Pancreas (tissue), 10 donors: ENCODE measurements around the gene AFF4. TPM values are rescaled to one million over a fixed set of nuclear protein-coding genes. Genes with fewer than 3 reads are reported as not detected.
"Not testable (repeated sequence)": the region's sequence is repeated elsewhere in the genome, so short reads cannot be mapped to it uniquely, and the experiment has no call there.

Experiments
- ATAC-seq, 4 donors: fragments of 200-7000 bp; cut with Tn5 transposase; one replicate each; pipeline versions ENCODE4 v1.8.0 to v1.9.1; 2020; ENCODE audit warnings: mild to moderate bottlenecking in 4 of 4, moderate library complexity in 4 of 4
- DNase-seq, 6 donors: peaks; one replicate each; pipeline ENCODE4 v3.0.0-alpha.2; 2020
- FAIRE-seq: peaks from 2 replicates; lab custom pipeline; 2012; peaks lifted over from hg19 to GRCh38; lab: Jason Lieb, UNC
- H3K27ac ChIP-seq, 4 donors: fragments of 200-600 bp; sonication (generic); 1 replicate in 3 of 4; 2 replicates in 1 of 4; pipeline versions ENCODE4 v1.5.0 to v1.8.0; 2020
- H3K27me3 ChIP-seq, 4 donors: fragments of 200-600 bp; one replicate each; pipeline ENCODE4 v1.8.0; 2021
- H3K36me3 ChIP-seq, 3 donors: fragments of 200-600 bp; sonication (generic) in 1 of 3; one replicate each; pipeline versions ENCODE4 v1.5.0 to v1.8.0; 2020 to 2021
- H3K4me1 ChIP-seq, 3 donors: fragments of 200-600 bp; one replicate each; pipeline ENCODE4 v1.8.0; 2021
- H3K4me3 ChIP-seq, 4 donors: fragments of 200-600 bp; sonication (generic) in 2 of 4; one replicate each; pipeline versions ENCODE4 v1.5.0 to v1.8.0; 2020 to 2021
- H3K9me3 ChIP-seq, 4 donors: fragments of 200-600 bp; one replicate each; pipeline ENCODE4 v1.8.0; 2021
- WGBS, 2 donors: extraction: QIAGEN DNeasy Blood & Tissue Kit; methylation state at CpG; one replicate each; pipeline ENCODE4 v1.1.7; 2013; 5-methylcytosine and 5-hydroxymethylcytosine counted together
- intact Hi-C, 3 donors: fragments of 100-400 bp; cut with DNase I; formaldehyde crosslinking; loops; one replicate each; pipeline versions ENCODE4 v1.11.1 to v1.14.2; 2022
- polyA plus RNA-seq, 2 donors: library from polyadenylated mRNA; stranded (reverse); fragments of 200-250 nt; gene quantifications; one replicate each; pipeline ENCODE4 v1.2.3, GENCODE V29; 2013
- total RNA-seq, 6 donors: library from RNA; stranded (reverse); fragmentation: NEBNext Ultra II Directional in 4 of 6; extraction: Animal tissue kit (Norgen Biotek cat#: 25700) in 4 of 6; gene quantifications; one replicate each; pipeline versions ENCODE4 v1.2.1 to v1.2.4, GENCODE V29; 2021 to 2023
- TF ChIP-seq, protein P1 (sequence below), 4 donors: fragments of 200-600 bp; sonication (generic) in 3 of 4; IDR thresholded peaks; one replicate each; pipeline versions ENCODE4 v1.5.0 to v1.8.0; 2021; ENCODE audit warnings: antibody characterized with exemption in 4 of 4
- donor health status: healthy with polysubstance abuse.
- donor health status: DM: no; HTN: no; CAD: no; lungs with moderate emphysema.
- donor health status: DM: no; HTN: no; CAD: no.
- donor health status: control.
- donor health status: control.
- donor health status: Bipolar disorder and iron deficiency.
- donor health status: DM: yes; HTN: yes; CAD: no.
- donor health status: DM: no; HTN: no; CAD: no.
- donor health status: DM: no; HTN: no; CAD: no.
- donor health status: DM: yes; HTN: yes; CAD: no.

Gene AFF4, protein sequence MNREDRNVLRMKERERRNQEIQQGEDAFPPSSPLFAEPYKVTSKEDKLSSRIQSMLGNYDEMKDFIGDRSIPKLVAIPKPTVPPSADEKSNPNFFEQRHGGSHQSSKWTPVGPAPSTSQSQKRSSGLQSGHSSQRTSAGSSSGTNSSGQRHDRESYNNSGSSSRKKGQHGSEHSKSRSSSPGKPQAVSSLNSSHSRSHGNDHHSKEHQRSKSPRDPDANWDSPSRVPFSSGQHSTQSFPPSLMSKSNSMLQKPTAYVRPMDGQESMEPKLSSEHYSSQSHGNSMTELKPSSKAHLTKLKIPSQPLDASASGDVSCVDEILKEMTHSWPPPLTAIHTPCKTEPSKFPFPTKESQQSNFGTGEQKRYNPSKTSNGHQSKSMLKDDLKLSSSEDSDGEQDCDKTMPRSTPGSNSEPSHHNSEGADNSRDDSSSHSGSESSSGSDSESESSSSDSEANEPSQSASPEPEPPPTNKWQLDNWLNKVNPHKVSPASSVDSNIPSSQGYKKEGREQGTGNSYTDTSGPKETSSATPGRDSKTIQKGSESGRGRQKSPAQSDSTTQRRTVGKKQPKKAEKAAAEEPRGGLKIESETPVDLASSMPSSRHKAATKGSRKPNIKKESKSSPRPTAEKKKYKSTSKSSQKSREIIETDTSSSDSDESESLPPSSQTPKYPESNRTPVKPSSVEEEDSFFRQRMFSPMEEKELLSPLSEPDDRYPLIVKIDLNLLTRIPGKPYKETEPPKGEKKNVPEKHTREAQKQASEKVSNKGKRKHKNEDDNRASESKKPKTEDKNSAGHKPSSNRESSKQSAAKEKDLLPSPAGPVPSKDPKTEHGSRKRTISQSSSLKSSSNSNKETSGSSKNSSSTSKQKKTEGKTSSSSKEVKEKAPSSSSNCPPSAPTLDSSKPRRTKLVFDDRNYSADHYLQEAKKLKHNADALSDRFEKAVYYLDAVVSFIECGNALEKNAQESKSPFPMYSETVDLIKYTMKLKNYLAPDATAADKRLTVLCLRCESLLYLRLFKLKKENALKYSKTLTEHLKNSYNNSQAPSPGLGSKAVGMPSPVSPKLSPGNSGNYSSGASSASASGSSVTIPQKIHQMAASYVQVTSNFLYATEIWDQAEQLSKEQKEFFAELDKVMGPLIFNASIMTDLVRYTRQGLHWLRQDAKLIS
- 10 to 100 TPM; 24.8 to 40.2 (median 27.8) TPM for total RNA-seq
- 10 to 100 TPM in 1 of 2 donors, 1 to 10 TPM in 1; 6.7 to 12.5 TPM for polyA plus RNA-seq

DNA sequence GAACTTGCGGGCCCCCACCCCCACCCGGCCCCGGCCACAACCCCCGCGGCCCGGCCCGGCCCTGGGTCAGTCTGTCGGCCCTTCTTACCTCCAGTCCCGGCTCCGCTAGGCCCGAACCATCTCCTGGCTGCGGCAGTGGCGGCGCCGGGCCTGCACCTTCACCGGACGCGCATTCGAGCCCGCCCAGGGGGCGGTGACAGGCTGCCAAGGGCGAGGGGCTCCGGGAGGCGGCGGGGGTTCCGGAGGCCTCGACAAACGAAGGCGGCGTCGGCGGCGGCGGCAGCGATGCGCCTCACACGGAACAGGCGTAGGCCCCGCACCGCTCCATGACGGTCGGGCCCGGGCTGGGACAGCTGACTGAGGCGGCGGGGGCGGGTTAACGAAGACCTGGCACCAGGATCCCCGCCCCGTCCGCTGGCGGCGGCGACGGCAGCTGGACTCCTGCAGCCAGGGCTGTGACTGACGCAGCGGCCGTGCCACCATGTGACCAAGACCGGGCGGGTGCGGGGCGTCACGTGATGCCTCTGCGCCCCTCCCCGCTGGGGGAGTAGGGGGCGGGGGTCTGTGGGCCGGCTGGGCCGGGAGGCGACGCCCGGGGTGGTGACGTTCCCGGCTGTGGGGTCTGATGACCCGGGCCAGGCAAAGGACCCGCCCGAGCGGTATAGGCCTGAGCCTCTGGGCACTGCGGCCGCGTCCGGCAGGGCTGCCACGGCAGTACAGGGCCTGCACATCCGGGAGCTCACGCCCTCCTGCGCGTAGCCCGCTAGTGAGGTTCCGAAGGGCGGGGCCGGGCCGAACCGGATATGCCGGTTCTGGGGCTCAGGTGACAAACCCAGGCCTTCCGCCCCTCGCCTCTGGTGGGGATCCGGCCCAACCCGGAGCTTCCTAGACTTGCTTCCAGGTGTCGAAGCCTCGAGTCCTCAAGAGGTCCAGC, at the start of gene AFF4:
Gene AFF4, minus strand, starts transcription at position 464 of the 934 bp plus-strand sequence. CDS start 26,445 bp downstream, outside the sequence.
- 1% methylated on average over 66 to 98 of the region's 98 CpGs for WGBS, 2 donors
- FAIRE-seq: no peak

DNA sequence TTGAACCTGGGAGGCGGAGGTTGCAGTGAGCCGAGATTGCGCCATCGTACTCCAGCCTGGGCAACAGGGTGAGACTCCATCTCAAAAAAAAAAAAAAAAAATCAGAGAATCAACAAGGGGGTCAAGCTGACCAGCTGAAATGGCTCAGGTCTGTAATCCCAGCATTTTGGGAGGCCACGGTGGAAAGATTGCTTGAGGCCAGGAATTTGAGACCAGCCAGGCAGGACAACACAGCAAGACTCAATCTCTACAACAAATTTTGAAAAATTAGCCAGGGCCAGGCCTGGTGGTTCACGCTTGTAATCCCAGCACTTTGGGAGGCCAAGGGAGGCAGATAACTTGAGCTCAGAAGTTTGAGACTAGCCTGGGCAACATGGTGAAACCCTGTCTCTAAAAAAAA, 45.0 kb upstream of the AFF4 start:
- H3K27me3 ChIP-seq, ATAC-seq, intact Hi-C loops, DNase-seq, H3K9me3 ChIP-seq, H3K36me3 ChIP-seq, H3K27ac ChIP-seq, FAIRE-seq, H3K4me1 ChIP-seq, H3K4me3 ChIP-seq: not testable (repeated sequence)
- 80 to 82% methylated on average over 6 of the region's 6 CpGs for WGBS, 2 donors

More for the DNA sequence above, at the start of gene AFF4:
- TF ChIP-seq, protein P1, sequence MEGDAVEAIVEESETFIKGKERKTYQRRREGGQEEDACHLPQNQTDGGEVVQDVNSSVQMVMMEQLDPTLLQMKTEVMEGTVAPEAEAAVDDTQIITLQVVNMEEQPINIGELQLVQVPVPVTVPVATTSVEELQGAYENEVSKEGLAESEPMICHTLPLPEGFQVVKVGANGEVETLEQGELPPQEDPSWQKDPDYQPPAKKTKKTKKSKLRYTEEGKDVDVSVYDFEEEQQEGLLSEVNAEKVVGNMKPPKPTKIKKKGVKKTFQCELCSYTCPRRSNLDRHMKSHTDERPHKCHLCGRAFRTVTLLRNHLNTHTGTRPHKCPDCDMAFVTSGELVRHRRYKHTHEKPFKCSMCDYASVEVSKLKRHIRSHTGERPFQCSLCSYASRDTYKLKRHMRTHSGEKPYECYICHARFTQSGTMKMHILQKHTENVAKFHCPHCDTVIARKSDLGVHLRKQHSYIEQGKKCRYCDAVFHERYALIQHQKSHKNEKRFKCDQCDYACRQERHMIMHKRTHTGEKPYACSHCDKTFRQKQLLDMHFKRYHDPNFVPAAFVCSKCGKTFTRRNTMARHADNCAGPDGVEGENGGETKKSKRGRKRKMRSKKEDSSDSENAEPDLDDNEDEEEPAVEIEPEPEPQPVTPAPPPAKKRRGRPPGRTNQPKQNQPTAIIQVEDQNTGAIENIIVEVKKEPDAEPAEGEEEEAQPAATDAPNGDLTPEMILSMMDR (IDR thresholded peaks at IDR 0.05): no peak
- ATAC-seq (peak; percentile 92 to 96 (median 94)), DNase-seq (peak; percentile 96 to 99 (median 98))
- intact Hi-C loops: no loop called here
- Histone ChIP-seq H3K4me3 (peak within 1 kb of the TSS; percentile 82 to 100 (median 87)), H3K4me1 (peaks cover 6 to 14% (median 7%) of the 10 kb centered on the region in 3 donors), H3K36me3 (no peaks in the 10 kb centered on the region), H3K27ac (peak within 1 kb of the TSS; percentile 98 to 100 (median 99)), H3K27me3 (no peaks in the 10 kb centered on the region), H3K9me3 (no peaks in the 10 kb centered on the region)

DNA sequence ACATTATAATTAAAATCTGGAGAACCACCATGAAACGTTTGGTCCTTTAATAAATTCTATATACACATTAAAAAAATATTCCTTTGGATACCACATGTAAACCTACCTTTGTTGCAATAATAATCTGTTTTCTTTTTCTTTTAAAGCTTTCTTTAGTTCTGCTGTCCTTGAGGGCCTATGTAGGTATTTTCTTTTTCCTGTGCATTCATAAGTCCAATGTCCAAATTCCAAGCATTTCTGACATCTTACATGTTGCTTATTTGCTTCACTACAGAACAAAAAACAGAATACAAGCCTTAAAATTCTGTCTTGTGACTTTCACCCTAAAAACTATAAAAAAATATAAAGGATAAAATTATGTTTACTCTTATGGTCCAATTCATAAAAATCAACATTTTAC, 43.2 kb upstream of the AFF4 start:
- TF ChIP-seq, protein P1 (IDR thresholded peaks at IDR 0.05): no peak
- ATAC-seq (peak in 1 of 4 donors; percentile 42), FAIRE-seq (no peak), DNase-seq (no peak)
- no peak overlapping the region for H3K4me3 ChIP-seq
- no peaks in the 10 kb centered on the region for H3K4me1 ChIP-seq
- H3K27me3 ChIP-seq: no peaks in the 10 kb centered on the region
- WGBS, 2 donors: 43 to 56% methylated on average over 1 of the region's 1 CpG
- H3K9me3 ChIP-seq: no peaks in the 10 kb centered on the region
- peaks cover 0 to 7% (median 0%) of the 10 kb centered on the region in 3 donors for H3K36me3 ChIP-seq
- H3K27ac ChIP-seq: peak overlapping the region in 1 of 4 donors; percentile 21
- intact Hi-C loops: no loop called here

DNA sequence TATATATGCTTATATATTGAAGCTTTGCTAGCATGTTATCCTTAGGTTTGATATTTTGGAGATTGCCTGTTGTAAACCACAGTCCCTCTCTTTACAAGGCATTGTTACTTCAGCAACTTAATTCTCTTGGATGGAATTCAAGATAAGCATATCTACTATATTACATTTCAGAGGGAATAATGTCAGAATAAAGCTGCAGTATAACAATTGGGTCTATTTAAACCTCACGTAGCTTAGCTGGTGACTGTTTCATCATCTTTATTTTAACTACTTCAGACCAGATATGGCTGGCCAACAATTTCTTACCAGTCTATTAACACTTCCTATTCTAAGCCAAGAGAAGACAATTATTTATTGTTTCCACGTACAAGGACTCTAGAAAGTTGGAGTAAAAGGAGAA, 35.8 kb upstream of the AFF4 start:
- no peak for FAIRE-seq
- Histone ChIP-seq H3K27ac (no peak overlapping the region), H3K4me1 (no peaks in the 10 kb centered on the region), H3K36me3 (peaks cover 0 to 7% (median 0%) of the 10 kb centered on the region in 3 donors), H3K27me3 (no peaks in the 10 kb centered on the region), H3K4me3 (no peak overlapping the region), H3K9me3 (no peaks in the 10 kb centered on the region)
- no peak for DNase-seq
- TF ChIP-seq, protein P1 (IDR thresholded peaks at IDR 0.05): no peak
- WGBS, 2 donors: 44 to 53% methylated on average over 2 of the region's 2 CpGs
- intact Hi-C loops: no loop called here
- ATAC-seq: no peak
